CD14-positive monocyte (primary cell): ENCODE data around the gene MVP. TPM values are rescaled to one million over a fixed set of nuclear protein-coding genes. Genes with fewer than 3 reads are reported as not detected.

ENCODE experiments used
- DNase-seq, 3 donors: peaks; one replicate each; pipeline ENCODE4 v3.0.0-alpha.2; 2011 to 2022
- H2AFZ ChIP-seq: 2 replicates; pipeline ENCODE4 v1.6.0; 2012; ENCODE audit warnings: mild to moderate bottlenecking, low read depth, low read length, inconsistent platforms; ENCODE audit not compliant: insufficient read depth, poor library complexity, severe bottlenecking
- H3K27ac ChIP-seq, 2 donors: 1 replicate in 1 of 2; 2 replicates in 1 of 2; pipeline ENCODE4 v1.5.1; 2012 to 2013; ENCODE audit warnings: low read length in 2 of 2, control low read depth in 1 of 2, inconsistent platforms in 1 of 2, low read depth in 1 of 2, mild to moderate bottlenecking in 1 of 2
- H3K27me3 ChIP-seq, 2 donors: one replicate each; pipeline versions ENCODE4 v1.6.0 to v1.6.1; 2011 to 2013; ENCODE audit warnings: low read length in 2 of 2; ENCODE audit not compliant: control insufficient read depth in 2 of 2, insufficient read depth in 2 of 2
- H3K36me3 ChIP-seq, 2 donors: replicated peaks in 1 of 2; 1 replicate in 1 of 2; 2 replicates in 1 of 2; pipeline versions ENCODE4 v1.5.1 to v1.6.1; 2012 to 2013; ENCODE audit warnings: low read length in 2 of 2, control low read depth in 1 of 2, inconsistent platforms in 1 of 2, mild to moderate bottlenecking in 1 of 2; ENCODE audit not compliant: insufficient read depth in 2 of 2, control insufficient read depth in 1 of 2
- H3K4me1 ChIP-seq, 2 donors: 1 replicate in 1 of 2; 2 replicates in 1 of 2; pipeline versions ENCODE4 v1.5.1 to v1.6.1; 2012 to 2013; ENCODE audit warnings: low read length in 2 of 2, control low read depth in 1 of 2, inconsistent platforms in 1 of 2, mild to moderate bottlenecking in 1 of 2, moderate library complexity in 1 of 2; ENCODE audit not compliant: insufficient read depth in 2 of 2, control insufficient read depth in 1 of 2
- H3K4me2 ChIP-seq: replicated peaks from 2 replicates; pipeline ENCODE3; 2012; ENCODE audit warnings: low read length, moderate library complexity, mild to moderate bottlenecking; ENCODE audit not compliant: poor library complexity, severe bottlenecking; ENCODE audit errors: extremely low read depth
- H3K4me3 ChIP-seq, 3 experiments: fragments of 200-600 bp in 1 of 3; sonication (generic) in 1 of 3; replicated peaks in 1 of 3; 1 replicate in 2 of 3; 2 replicates in 1 of 3; pipeline ENCODE4 v1.5.1; 2011 to 2013; ENCODE audit warnings: low read length in 3 of 3, mild to moderate bottlenecking in 3 of 3, control low read depth in 2 of 3, low read depth in 2 of 3, inconsistent platforms in 1 of 3, moderate library complexity in 1 of 3
- H3K79me2 ChIP-seq: 2 replicates; pipeline ENCODE4 v1.6.0; 2012; ENCODE audit warnings: mild to moderate bottlenecking, control low read depth, inconsistent platforms, low read length, moderate library complexity; ENCODE audit not compliant: insufficient read depth
- H3K9ac ChIP-seq: 2 replicates; pipeline ENCODE4 v1.6.0; 2017; ENCODE audit warnings: low read length, mild to moderate bottlenecking; ENCODE audit not compliant: insufficient read depth, poor library complexity, severe bottlenecking
- H3K9me3 ChIP-seq, 2 donors: replicated peaks in 1 of 2; 1 replicate in 1 of 2; 2 replicates in 1 of 2; pipeline versions ENCODE4 v1.5.1 to v1.6.1; 2012 to 2013; ENCODE audit warnings: low read length in 2 of 2, control low read depth in 1 of 2; ENCODE audit not compliant: control insufficient read depth in 1 of 2, insufficient read depth in 1 of 2
- H4K20me1 ChIP-seq: 2 replicates; pipeline ENCODE4 v1.6.0; 2012; ENCODE audit warnings: mild to moderate bottlenecking, low read length, control low read depth, moderate library complexity; ENCODE audit not compliant: insufficient read depth
- H3K27ac Mint-ChIP-seq, 7 donors: one replicate each; pipeline ENCODE4 v1.8.0; 2020; ENCODE audit warnings: mild to moderate bottlenecking in 7 of 7, mixed read lengths in 7 of 7, moderate library complexity in 6 of 7, inconsistent platforms in 2 of 7
- H3K27me3 Mint-ChIP-seq, 3 donors: one replicate each; pipeline ENCODE4 v1.8.0; 2021 to 2022; ENCODE audit warnings: low read depth in 3 of 3, mild to moderate bottlenecking in 3 of 3, mixed read lengths in 3 of 3, moderate library complexity in 3 of 3, inconsistent platforms in 1 of 3
- H3K36me3 Mint-ChIP-seq, 2 donors: one replicate each; pipeline ENCODE4 v1.8.0; 2020; ENCODE audit warnings: mixed read lengths in 2 of 2, inconsistent platforms in 1 of 2, mild to moderate bottlenecking in 1 of 2
- H3K4me1 Mint-ChIP-seq: one replicate; pipeline ENCODE4 v1.8.0; 2020; ENCODE audit warnings: mild to moderate bottlenecking, mixed read lengths
- H3K4me3 Mint-ChIP-seq, 2 donors: one replicate each; pipeline ENCODE4 v1.8.0; 2020; ENCODE audit warnings: mild to moderate bottlenecking in 2 of 2, mixed read lengths in 2 of 2, moderate library complexity in 1 of 2
- H3K9me3 Mint-ChIP-seq, 7 donors: one replicate each; pipeline ENCODE4 v1.8.0; 2020 to 2022; ENCODE audit warnings: mixed read lengths in 7 of 7, mild to moderate bottlenecking in 6 of 7, moderate library complexity in 6 of 7, inconsistent platforms in 2 of 7
- CTCF ChIP-seq: fragments of 200-600 bp; IDR thresholded peaks from one replicate; pipeline ENCODE4 v1.8.0; 2022; ENCODE audit warnings: antibody characterized with exemption, mild to moderate bottlenecking
- WGBS: methylation state at CpG from one replicate; pipeline ENCODE4 v1.1.5; 2013; ENCODE audit warnings: missing lambda C conversion rate; ENCODE audit not compliant: insufficient coverage; 5-methylcytosine and 5-hydroxymethylcytosine counted together
- intact Hi-C, 2 donors: fragments of 100-400 bp; cut with micrococcal nuclease; formaldehyde crosslinking; loops; one replicate each; pipeline versions ENCODE4 v1.15.0 to v1.15.1; 2023
- polyA plus RNA-seq, 3 donors: library from polyadenylated mRNA; depleted of rRNA in 1 of 3; unstranded in 2 of 3; stranded (reverse) in 1 of 3; fragments of 300-500 nt in 2 of 3; fragments of >200 nt in 1 of 3; fragmentation: Illumina TruSeq in 2 of 3; gene quantifications; 1 replicate in 2 of 3; 2 replicates in 1 of 3; pipeline ENCODE4 v1.2.3, GENCODE V29; 2012 to 2021

Gene MVP
- polyA plus RNA-seq, 3 donors, result 146 to 274 (median 185) TPM

DNA sequence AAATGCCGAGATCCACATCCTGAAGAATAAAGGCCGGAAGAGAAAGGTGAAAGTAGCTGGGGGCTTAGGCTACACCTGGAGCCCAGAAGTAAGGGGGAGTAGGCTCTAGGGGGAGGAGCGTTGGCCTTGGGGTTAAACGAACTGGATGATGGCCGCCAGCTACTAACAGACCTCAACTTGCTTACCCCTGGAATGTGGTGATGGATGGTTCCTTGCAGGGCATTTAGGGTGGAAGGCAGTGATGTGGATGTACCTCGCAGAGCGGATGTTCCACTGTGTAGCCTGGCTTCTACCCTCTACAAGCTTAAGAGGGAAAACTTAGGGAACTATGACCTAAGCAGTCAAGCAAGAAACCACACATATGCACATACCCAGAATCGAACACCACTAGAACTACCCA, 16.2 kb upstream of the MVP start:
- peak overlapping the region; percentile 85 for H2AFZ ChIP-seq
- Mint-ChIP-seq H3K36me3 (peaks cover 29 to 41% of the 10 kb centered on the region in 2 donors), H3K9me3 (peaks cover 0 to 1% (median 0%) of the 10 kb centered on the region in 7 donors), H3K27me3 (peaks cover 0 to 5% (median 2%) of the 10 kb centered on the region in 3 donors), H3K27ac (peak overlapping the region in 6 of 7 donors; percentile 70 to 99 (median 96)), H3K4me3 (peak overlapping the region; percentile 99), H3K4me1 (peaks cover 30% of the 10 kb centered on the region)
- peaks cover 31 to 38% of the 10 kb centered on the region in 2 donors for H3K4me1 ChIP-seq
- peak overlapping the region; percentile 84 for H3K4me2 ChIP-seq
- peak overlapping the region in 1 of 3 experiments; percentile 88 for H3K4me3 ChIP-seq
- DNase-seq, result no peak
- H3K9me3 ChIP-seq, result no peaks in the 10 kb centered on the region
- peaks cover 19 to 37% of the 10 kb centered on the region in 2 donors for H3K36me3 ChIP-seq
- H3K9ac ChIP-seq, result no peak overlapping the region
- peaks cover 15% of the 10 kb centered on the region for H4K20me1 ChIP-seq
- TF ChIP-seq CTCF, result no peak
- H3K27ac ChIP-seq, result peak overlapping the region; percentile 3 to 86
- WGBS, result no CpG with 5 or more reads among the region's 8 CpGs
- no peaks in the 10 kb centered on the region for H3K27me3 ChIP-seq
- intact Hi-C loops, result loop anchor here in 1 of 2 donors (2.0 kb wide), 2 partner anchors 13 to 59 kb away; partner anchors contain the start of genes CDIPT and KIF22
- H3K79me2 ChIP-seq, result peaks cover 19% of the 10 kb centered on the region

- Histone ChIP-seq H3K4me1 (peaks cover 37 to 44% of the 10 kb centered on the region in 2 donors), H3K27ac (peak overlapping the region; percentile 69 to 86), H3K4me3 (peak overlapping the region; percentile 55 to 88 (median 79)), H4K20me1 (peaks cover 21% of the 10 kb centered on the region), H2AFZ (peak overlapping the region; percentile 85), H3K9ac (peak overlapping the region; percentile 79), H3K27me3 (no peaks in the 10 kb centered on the region), H3K79me2 (peaks cover 25% of the 10 kb centered on the region), H3K9me3 (no peaks in the 10 kb centered on the region), H3K4me2 (peak overlapping the region; percentile 84), H3K36me3 (peaks cover 20 to 37% of the 10 kb centered on the region in 2 donors)
- intact Hi-C loops, result loop anchor here in 1 of 2 donors (2.0 to 5.0 kb wide), 3 partner anchors 14 to 58 kb away; partner anchors contain the start of genes CDIPT and KIF22
- Mint-ChIP-seq H3K36me3 (peaks cover 24 to 40% of the 10 kb centered on the region in 2 donors), H3K4me3 (peak overlapping the region; percentile 99), H3K27ac (peak overlapping the region; percentile 95 to 99 (median 97)), H3K9me3 (peaks cover 0 to 1% (median 0%) of the 10 kb centered on the region in 7 donors), H3K4me1 (peaks cover 32% of the 10 kb centered on the region), H3K27me3 (peaks cover 0 to 5% (median 2%) of the 10 kb centered on the region in 3 donors)
- WGBS, result 6% methylated on average over 24 of the region's 26 CpGs
- peak in 1 of 3 donors; percentile 33 for DNase-seq
- no peak for TF ChIP-seq CTCF
Measured at GRCh38 chr16:29804455-29805231, 15.6 kb upstream of the MVP start.
